ENCODE results near the gene CBFB. TPM values are rescaled to one million over a fixed set of nuclear protein-coding genes. Genes with fewer than 3 reads are reported as not detected.

Gene CBFB
- total and polyA plus RNA-seq, 2 of the 13 experiments (the other 11 are each of a cell fraction or from before 2014, with no cell fraction given), result 22.1 to 70.8 TPM

DNA sequence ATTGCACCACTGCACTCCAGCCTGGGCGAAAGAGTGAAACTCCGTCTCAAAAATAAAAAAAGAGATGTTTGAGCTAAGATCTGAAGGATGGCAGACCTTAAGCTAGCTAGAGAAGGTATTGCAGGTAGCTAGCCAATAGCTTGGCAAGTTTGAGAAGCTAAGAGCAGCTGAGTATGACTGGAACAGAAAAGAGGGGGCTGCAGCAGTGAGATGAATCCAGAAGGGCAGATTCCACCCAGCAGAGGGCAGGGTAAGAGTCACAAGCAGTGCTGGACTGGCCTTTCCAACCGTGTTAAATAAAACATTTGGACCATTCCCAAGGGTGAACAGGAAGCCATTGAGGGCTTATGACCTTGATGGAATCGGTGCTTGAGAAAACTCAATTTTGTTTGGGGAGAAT lies 75.1 kb downstream of the CBFB start (continued):
- TF ChIP-seq, protein P1, sequence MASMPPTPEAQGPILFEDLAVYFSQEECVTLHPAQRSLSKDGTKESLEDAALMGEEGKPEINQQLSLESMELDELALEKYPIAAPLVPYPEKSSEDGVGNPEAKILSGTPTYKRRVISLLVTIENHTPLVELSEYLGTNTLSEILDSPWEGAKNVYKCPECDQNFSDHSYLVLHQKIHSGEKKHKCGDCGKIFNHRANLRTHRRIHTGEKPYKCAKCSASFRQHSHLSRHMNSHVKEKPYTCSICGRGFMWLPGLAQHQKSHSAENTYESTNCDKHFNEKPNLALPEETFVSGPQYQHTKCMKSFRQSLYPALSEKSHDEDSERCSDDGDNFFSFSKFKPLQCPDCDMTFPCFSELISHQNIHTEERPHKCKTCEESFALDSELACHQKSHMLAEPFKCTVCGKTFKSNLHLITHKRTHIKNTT (CRISPR knock-in tag; IDR thresholded peaks at IDR 0.05), result no peak
- peak; percentile 82 for TF ChIP-seq SMC3 (IDR thresholded peaks at IDR 0.05; ENCODE audit: low read length)
- TF ChIP-seq GATAD2A (CRISPR knock-in tag; IDR thresholded peaks at IDR 0.05), result peak; percentile 53; the same call in 1 of the 2 replicates
- no peak for TF ChIP-seq NR2F6 (IDR thresholded peaks at IDR 0.05)
- peak; percentile 24; the same call in 1 of the 2 replicates for TF ChIP-seq NR2F6 (CRISPR knock-in tag; IDR thresholded peaks at IDR 0.05)
- no peak for TF ChIP-seq ZNF891 (CRISPR knock-in tag; IDR thresholded peaks at IDR 0.05)
- TF ChIP-seq SALL1 (CRISPR knock-in tag; IDR thresholded peaks at IDR 0.05), result 0 out of 2 replicates have a peak, but pooled peaks have one; percentile 23
- no peak for TF ChIP-seq DNMT1 (CRISPR knock-in tag; IDR thresholded peaks at IDR 0.05)
- 0 out of 2 replicates have a peak, but pooled peaks have one; percentile 25 for TF ChIP-seq KMT2B (CRISPR knock-in tag; IDR thresholded peaks at IDR 0.05)
- no peak for TF ChIP-seq MBNL3 (CRISPR knock-in tag; conservative IDR thresholded peaks at IDR 0.05)
- 0 out of 2 replicates have a peak, but pooled peaks have one; percentile 38 for TF ChIP-seq SP4 (CRISPR knock-in tag; IDR thresholded peaks at IDR 0.05)
- 0 out of 2 replicates have a peak, but pooled peaks have one; percentile 9 for TF ChIP-seq SIX1 (CRISPR knock-in tag; IDR thresholded peaks at IDR 0.05; ENCODE audit: borderline replicate concordance)
- TF ChIP-seq KDM4B (CRISPR knock-in tag; IDR thresholded peaks at IDR 0.05), result no peak
- no peak for TF ChIP-seq REL (CRISPR knock-in tag; conservative IDR thresholded peaks at IDR 0.05)
- 0 out of 2 replicates have a peak, but pooled peaks have one; percentile 36 for TF ChIP-seq ZMYM3 (CRISPR knock-in tag; IDR thresholded peaks at IDR 0.05)
- TF ChIP-seq, protein P2, sequence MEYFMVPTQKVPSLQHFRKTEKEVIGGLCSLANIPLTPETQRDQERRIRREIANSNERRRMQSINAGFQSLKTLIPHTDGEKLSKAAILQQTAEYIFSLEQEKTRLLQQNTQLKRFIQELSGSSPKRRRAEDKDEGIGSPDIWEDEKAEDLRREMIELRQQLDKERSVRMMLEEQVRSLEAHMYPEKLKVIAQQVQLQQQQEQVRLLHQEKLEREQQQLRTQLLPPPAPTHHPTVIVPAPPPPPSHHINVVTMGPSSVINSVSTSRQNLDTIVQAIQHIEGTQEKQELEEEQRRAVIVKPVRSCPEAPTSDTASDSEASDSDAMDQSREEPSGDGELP (IDR thresholded peaks at IDR 0.05; ENCODE audit: borderline replicate concordance, low read depth), result 0 out of 2 replicates have a peak, but pooled peaks have one; percentile 12
- no peak for TF ChIP-seq KLF13 (CRISPR knock-in tag; IDR thresholded peaks at IDR 0.05)
- TF ChIP-seq MIXL1 (CRISPR knock-in tag; IDR thresholded peaks at IDR 0.05), result 0 out of 2 replicates have a peak, but pooled peaks have one; percentile 20
- no peak for TF ChIP-seq ARNT (IDR thresholded peaks at IDR 0.05)
